HG03378 (cell line): ENCODE results near the gene CLUH.
"Not testable (repeated sequence)": the region's sequence is repeated elsewhere in the genome, so short reads cannot be mapped to it uniquely, and the experiment has no call there.

Source experiments
- ATAC-seq: cut with Tn5 transposase; IDR thresholded peaks from one replicate; pipeline ENCODE4 v1.9.1; 2021; ENCODE audit warnings: mild to moderate bottlenecking, moderate library complexity; ENCODE audit not compliant: unreplicated experiment

The CLUH gene

DNA sequence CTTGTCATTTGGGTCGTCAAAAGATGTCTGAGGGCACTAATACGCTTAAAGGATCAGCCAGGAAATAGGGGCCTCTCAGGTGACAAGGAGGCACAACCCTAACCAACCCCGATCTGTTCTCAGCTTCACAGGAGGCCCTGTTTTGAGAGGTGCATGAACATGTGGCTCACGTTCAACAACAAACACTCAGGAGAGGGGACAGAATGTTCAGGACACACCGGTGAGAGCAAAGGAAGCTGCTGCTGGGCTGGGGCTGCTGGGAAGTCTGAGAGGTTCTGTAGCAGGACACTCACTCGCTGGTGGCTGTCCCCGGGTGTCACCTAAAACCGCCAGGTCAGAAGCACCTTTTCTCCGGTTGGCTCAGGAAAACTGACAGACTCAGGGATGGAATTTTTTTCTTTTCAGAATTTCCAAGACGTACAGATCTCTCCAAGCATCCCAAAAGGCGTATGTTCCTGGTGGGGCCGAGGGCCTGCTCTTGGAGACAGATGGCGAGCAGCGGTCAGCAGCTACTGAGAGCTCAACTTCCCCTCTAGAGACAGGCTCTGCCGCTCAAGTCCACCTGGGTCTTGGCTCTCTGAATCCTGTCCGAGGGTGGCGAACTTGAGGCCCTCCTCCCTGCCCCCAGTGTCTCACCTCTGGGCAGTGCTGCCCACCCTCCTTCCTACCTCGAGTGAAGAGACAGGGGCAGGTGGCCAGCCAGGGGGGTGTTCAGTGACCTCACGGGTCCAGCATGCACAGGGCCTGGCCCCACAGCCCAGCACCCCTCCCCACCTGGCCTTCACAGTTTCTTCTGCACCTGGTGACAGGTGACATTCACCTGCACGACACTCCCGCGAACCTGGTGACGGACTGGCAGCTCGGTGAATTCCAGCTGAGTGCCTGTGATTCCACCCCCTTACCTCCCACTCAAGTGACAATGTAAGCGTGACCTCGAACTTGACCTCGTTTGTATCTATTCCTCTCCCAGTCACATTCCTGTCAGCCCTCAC, 22.9 kb downstream of the CLUH start:
- ATAC-seq, result no peak

DNA sequence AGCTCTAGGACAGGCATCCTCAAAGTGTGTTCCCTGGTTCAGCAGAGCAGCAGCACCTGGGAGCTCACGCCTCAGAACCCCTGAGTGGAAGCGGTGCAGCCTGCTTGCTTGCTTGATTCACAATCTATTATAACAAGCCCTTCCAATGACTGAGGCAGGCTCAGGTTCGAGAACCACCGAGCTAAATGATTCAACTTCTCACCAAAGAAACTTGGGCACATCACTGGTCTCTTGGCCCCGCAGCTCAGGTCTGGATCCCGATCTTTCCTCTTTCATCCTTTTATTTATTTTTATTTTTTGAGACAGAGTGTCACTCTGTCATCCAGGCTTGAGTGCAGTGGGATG, 24.5 kb downstream of the CLUH start:
- ATAC-seq, result no peak

DNA sequence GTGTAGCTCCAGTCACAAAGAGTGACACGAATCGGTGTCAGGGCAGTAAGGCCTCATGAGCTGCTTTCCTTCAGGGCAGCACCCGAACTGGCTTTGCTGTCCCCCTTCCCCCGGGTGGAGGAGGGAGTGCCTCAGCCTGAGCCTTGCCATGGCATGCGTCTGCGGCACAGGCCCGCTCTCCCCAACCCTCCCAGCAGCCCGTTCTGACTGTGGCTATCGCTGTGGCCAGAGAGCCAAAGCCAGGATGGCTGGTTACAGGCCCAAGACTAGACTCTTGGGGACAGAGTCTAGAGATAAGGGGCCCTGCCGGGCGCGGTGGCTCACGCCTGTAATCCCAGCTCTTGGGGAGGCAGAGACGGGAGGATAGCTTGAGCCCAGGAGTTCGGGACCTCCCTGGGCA, 25.9 kb downstream of the CLUH start:
- ATAC-seq, result no peak

DNA sequence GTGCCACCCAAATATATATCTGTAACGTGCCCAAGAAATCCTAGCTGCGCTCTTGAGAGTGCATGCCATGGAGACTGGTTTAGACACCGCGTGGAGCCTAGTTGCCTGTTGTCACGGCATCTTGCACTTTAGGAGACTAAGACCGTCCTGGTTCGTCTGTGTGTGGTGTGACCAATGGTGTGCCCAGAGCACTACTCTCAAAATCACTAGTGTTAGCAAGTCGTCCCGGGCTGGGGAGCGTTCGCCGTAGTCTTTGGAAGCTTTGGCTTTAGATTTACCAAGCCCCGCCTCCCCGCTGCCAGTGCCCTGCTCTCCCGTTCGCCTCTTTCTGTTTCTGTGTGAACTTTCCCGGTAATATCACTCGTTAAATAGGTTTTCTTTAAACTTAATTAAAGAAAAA, 27.0 kb downstream of the CLUH start:
- no peak for ATAC-seq

DNA sequence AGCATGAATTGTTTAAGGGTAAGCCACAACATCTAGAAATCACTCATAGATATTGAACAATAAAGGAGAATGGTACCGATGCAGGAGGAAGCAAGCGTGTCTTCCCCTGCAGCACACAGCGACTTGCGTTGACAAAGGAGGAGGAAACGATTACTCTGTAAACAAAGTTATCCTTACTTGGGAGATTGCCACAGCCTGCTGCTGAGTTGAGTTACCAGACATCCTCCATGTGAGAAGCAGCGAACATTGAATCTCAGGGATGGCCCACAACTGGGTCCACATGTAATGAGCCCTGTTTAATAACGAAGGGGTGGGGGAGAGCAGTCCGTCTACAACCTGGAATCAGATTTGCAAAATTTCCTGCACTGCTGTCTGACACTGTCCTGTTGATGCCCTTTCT, 27.7 kb downstream of the CLUH start:
- ATAC-seq, result no peak

DNA sequence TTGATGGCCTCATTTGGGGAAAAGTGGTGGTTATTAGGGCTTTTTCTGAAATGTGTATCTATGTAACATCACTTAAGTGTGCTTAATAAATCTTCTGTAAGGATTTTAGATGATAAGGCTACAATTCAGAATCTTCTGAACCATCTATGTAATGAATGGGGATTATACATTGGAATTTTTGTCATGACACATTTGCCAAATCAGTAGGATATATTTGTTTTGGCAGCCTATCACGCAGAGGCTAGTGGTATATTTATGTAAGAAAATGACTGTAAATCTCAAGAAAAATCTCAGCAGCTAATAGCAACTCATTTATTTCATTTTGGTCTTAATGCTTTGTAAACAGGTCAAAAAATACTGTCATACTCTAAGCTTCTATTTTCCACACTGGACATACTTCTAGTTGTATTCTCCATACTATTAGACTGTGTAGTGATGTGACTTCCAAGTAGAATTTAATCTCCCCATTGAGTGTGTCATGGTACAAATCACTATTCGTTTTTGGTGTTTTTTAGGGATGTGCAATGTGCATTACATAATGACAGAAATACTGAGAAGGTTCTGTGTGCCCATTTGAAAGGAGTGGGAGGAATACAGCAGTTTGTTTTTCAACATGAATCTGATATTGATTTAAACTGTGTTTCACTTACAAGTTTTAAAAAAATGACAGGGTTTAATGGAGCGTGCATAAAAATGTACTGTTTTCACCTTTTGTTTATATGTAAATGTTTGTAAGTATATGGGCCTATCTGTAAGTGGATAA, 29.2 kb downstream of the CLUH start:
- ATAC-seq, result no peak

DNA sequence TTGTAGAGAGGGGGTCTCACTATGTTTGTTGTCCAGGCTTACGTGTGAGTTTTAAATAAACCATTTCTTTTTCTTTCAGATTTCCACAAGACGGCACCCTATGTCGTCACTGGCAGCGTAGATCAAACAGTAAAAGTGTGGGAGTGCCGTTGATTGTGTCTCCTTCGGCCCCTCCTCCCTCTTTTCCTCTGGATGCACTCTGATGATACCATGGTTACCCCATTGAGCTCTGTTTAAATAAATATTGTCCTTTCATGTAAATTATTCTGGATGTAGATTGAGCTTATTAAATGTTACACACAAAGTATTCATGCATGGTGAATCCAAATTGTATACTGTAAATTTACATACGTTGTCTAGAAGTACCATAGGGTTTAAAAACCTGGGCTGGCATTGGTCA, 29.9 kb downstream of the CLUH start:
- no peak for ATAC-seq

DNA sequence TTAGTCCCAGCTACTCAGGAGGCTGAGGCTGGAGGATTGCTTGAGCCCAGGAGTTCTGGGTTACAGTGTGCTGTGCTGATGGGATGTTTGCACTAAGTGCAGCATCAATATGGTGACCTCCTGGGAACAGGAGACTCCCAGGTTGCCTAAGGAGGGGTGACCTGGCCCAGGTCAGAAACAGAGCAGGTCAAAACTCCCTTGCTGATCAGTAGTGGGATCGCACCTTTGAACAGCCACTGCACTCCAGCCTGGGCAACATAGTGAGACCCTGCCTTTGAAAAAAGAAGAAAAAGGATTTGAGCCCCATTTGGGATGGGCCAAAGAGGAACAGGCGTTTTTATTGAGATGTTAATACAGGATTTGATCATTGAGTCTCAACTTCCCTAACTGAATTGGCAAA, 30.6 kb downstream of the CLUH start:
- no peak for ATAC-seq

DNA sequence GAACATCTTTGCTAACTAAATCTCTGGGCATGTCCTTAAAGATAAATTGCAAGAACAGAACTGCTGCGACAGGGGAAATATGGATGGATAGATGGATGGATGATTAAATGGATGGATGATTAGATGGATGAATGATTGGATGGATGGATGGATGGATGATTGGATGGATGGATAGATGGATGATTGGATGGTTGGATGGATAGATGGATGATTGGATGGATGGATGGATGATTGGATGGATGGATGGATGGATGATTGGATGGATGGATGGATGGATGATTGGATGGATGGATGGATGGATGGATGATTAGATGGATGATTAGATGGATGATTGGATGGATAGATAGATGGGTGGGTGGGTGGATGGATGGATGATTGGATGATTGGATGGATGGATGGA, 32.3 kb downstream of the CLUH start:
- ATAC-seq, result not testable (repeated sequence)

DNA sequence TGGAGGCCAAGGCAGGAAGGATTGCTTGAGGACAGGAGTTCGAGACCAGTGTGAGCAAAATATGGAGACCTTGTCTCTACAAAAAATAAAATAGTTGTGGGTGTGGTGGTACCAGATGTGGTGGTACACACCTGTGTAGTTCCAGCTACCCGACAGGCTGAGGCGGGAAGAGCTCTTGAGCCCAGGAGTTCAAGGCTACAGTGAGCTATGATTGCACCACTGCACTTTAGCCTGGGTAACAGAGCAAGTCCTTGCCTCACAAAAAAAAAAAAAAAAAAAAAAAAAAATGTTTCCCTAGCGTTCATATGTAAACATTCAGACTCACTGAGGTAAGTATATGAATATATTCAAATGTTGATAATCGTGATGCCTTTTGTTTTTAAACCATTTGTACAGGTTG, 39.5 kb downstream of the CLUH start:
- no peak for ATAC-seq

DNA sequence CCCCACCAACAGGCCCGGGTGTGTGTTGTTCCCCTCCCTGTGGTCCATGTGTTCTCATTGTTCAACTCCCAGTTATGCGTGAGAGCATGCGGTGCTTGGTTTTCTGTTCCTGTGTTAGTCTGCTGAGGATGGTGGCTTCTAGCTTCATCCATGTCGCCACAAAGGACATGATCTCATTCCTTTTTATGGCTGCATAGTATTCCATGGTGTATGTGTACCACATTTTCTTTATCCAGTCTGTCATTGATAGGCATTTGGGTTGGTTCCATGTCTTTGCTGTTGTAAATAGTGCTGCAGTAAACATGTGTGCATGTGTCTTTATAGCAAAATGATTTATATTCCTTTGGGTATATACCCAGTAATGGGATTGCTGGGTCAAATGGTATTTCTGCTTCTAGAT, 51.2 kb downstream of the CLUH start:
- ATAC-seq, result not testable (repeated sequence)

DNA sequence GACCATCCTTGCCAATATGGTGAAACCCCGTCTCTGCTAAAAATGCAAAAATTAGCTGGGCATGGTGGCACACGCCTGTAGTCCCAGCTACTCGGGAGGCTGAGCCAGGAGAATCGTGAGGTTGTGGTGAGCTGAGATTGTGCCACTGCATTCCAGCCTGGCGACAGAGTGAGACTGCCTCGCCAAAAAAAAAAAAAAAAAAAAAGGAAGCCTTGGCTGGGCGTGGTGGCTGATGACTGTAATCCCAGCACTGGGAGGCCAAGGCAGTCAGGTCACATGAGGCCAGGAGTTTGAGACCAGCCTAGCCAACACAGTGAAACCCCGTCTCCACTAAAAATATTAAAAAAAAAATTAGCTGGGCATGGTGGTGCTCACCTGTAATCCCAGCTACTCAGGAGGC, 52.2 kb downstream of the CLUH start:
- ATAC-seq, result not testable (repeated sequence)

DNA sequence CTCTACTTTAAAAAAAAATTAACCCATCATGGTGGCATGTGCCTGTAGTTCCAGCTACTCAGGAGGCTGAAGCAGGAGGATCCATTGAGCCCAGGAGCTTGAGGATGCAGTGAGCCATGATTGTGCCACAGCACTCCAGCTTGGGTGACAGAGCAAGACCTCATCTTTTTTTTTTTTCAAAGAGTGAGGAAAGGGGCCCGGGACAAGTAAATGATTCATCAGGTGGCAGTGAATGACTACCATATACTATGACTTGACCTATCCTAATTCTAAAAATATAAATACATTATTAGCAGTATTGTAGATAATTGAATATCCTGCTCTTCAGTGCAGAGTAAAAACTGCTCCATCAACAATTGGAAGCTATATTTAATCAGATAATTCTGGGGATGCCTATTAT, 55.3 kb downstream of the CLUH start:
- ATAC-seq, result no peak

DNA sequence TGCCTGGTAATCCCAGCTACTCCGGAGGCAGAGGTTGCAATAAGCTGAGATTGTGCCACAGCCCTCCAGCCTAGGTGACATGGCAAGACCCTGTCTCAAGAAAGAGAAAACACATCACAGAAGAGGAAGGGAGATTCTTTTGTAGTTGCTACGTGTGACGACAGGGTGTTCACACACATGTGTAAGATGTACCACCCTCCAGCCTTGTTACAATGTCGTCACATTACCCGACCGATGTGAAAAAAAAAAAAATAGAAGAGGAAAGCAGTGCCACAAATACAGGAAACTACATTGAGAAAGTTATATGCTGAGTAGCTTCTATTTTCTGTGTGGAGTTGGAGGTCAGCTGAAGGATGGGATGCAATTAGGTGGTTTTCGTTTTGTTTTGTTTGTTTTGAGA, 56.0 kb downstream of the CLUH start:
- no peak for ATAC-seq

DNA sequence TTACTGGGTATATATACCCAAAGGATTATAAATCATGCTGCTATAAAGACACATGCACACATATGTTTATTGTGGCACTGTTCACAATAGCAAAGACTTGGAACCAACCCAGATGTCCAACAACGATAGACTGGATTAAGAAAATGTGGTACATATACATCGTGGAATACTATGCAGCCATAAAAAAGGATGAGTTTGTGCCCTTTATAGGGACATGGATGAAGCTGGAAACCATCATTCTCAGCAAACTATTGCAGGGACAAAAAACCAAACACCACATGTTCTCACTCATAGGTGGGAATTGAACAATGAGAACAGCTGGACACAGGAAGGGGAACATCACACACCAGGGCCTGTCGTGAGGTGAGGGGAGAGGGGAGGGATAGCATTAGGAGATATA, 58.7 kb downstream of the CLUH start:
- ATAC-seq, result not testable (repeated sequence)

DNA sequence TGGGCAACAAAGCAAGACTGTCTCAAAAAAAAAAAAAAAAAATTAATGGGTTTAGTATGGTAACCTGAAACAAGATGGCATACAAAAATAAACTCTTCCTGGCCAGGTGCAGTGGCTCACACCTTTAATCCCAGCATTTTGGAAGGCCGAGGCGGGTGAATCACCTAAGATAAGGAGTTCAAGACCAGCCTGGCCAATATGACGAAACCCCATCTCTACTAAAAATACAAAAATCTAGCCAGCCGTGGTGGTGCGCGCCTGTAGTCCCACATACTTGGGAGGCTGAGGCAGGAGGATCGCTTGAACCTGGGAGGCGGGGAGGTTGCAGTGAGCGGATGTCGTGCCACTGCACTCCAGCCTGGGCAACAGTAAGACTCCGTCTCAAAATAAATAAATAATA, 62.4 kb downstream of the CLUH start:
- no peak for ATAC-seq

DNA sequence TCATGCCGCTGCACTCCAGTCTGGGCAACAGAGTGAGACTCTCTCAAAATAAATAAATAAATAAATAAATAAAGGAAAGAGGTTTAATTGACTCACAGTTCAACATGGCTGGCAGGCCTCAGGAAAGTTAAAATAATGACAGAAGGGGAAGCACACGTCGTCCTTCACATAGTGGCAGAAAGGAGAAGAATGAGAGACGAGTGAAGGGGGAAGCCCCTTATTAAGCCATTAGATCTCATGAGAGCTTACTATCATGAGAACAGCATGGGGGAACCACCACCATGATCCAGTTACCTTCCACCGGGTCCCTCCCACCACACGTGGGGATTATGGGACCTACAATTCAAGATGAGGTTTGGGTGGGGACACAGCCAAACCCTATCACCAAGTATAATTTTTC, 63.6 kb downstream of the CLUH start:
- ATAC-seq, result no peak

DNA sequence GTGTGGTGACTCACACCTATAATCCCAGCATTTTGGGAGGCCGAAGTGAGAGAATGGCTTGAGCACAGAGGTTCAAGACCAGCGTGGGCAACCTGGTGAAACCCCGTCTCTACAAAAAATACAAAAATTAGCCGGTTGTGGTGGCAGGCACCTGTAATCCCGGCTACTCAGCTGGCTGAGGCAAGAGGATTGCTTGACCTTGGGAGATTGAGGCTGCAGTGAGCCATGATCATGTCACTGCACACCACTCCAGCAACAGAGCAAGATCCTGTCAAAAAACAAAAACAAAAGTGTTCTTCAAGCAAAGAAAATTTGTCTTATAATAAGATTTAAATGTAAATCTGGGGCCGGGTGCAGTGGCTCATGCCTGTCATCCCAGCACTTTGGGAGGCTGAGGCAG, 66.6 kb downstream of the CLUH start:
- ATAC-seq, result no peak
